ENCODE results near the gene ALKBH5. TPM values are rescaled to one million over a fixed set of nuclear protein-coding genes. Genes with fewer than 3 reads are reported as not detected.

ALKBH5 gene
- total and polyA plus RNA-seq, 2 of the 8 experiments (the other 6 are each of a cell fraction or from before 2014, with no cell fraction given) = 63.7 to 86.4 TPM

- Histone ChIP-seq H3K36me3 (ENCODE audit: control insufficient read depth in 2 of 4, insufficient read depth in 4 of 4, low read length in 3 of 4) (no peaks in the 10 kb centered on the region), H3K56ac (replicated peaks; ENCODE audit: insufficient read length, low read depth, low read length) (no peak overlapping the region), H4K20me1 (replicated peaks in 1 of 2; ENCODE audit: control insufficient read depth in 1 of 2, insufficient read depth in 2 of 2, low read length in 2 of 2) (peaks cover 0 to 2% of the 10 kb centered on the region in 2 experiments), H3K23ac (ENCODE audit: insufficient read length) (no peak overlapping the region), H2AK5ac (ENCODE audit: low read depth, low read length) (0 out of 2 replicates have a peak overlapping the region, but pooled peaks have one; percentile 5), H3K4me2 (ENCODE audit: insufficient read depth in 1 of 2, low read depth in 2 of 2, low read length in 2 of 2) (no peak overlapping the region), H2BK120ac (replicated peaks; ENCODE audit: low read depth, low read length) (no peak overlapping the region), H3K79me1 (ENCODE audit: low read depth, low read length) (no peaks in the 10 kb centered on the region), H3K9me3 (ENCODE audit: insufficient read depth in 2 of 2, low read depth in 1 of 2, low read length in 1 of 2) (no peaks in the 10 kb centered on the region), H2BK15ac (ENCODE audit: low read length) (0 out of 2 replicates have a peak overlapping the region, but pooled peaks have one; percentile 53), H3K4me3 (ENCODE audit: extremely low read depth in 1 of 4, insufficient read depth in 2 of 4, low read depth in 3 of 4, low read length in 4 of 4) (no peak overlapping the region), H3K27me3 (replicated peaks in 1 of 4; ENCODE audit: control insufficient read depth in 3 of 4, extremely low read depth in 1 of 4, insufficient read depth in 3 of 4, low read length in 3 of 4) (no peaks in the 10 kb centered on the region; a peak in 3 of 7 replicates), H3K23me2 (ENCODE audit: low read depth, low read length) (no peaks in the 10 kb centered on the region), H4K5ac (ENCODE audit: insufficient read length, low read depth, low read length) (no peak overlapping the region), H4K8ac (ENCODE audit: extremely low read depth, insufficient read depth, low read length) (no peak overlapping the region), H3K18ac (ENCODE audit: extremely low read depth, low read length) (no peak overlapping the region), H4K91ac (replicated peaks; ENCODE audit: insufficient read length, low read length) (no peak overlapping the region), H3K9ac (replicated peaks in 1 of 4; ENCODE audit: extremely low read depth in 1 of 4, low read depth in 3 of 4, low read length in 3 of 4) (no peak overlapping the region), H3K4me1 (replicated peaks in 1 of 4; ENCODE audit: control insufficient read depth in 3 of 4, insufficient read depth in 4 of 4, low read length in 3 of 4) (peaks cover 0 to 16% (median 6%) of the 10 kb centered on the region in 4 experiments; a peak in 5 of 7 replicates), H3K4ac (replicated peaks; ENCODE audit: insufficient read length, low read depth, low read length) (no peak overlapping the region), H2AFZ (ENCODE audit: low read length) (no peak overlapping the region), H2BK12ac (ENCODE audit: low read depth, low read length) (peak overlapping the region; percentile 39; the same call in 1 of the 2 replicates), H2BK20ac (ENCODE audit: low read length) (peak overlapping the region; percentile 86; the same call in 1 of the 2 replicates), H2BK5ac (ENCODE audit: low read depth, low read length) (no peak overlapping the region), H3K79me2 (ENCODE audit: control insufficient read depth in 1 of 2, insufficient read depth in 2 of 2, low read length in 2 of 2) (no peaks in the 10 kb centered on the region), H3K27ac (ENCODE audit: low read depth, low read length) (no peak overlapping the region), H3K14ac (ENCODE audit: insufficient read length) (no peak overlapping the region)
- WGBS, 2 experiments (ENCODE audit: extremely low coverage in 1 of 2, insufficient coverage in 1 of 2, insufficient read length in 1 of 2, insufficient replicate concordance in 2 of 2, low coverage in 1 of 2, low lambda C conversion rate in 2 of 2, missing lambda C conversion rate in 1 of 2) = 88% methylated on average over 3 of the region's 3 CpGs; no CpG with 5 or more reads in 1 of the 2 experiments
- ChIA-PET POLR2A (ENCODE audit: partially characterized antibody) (interaction anchor here (1.4 to 1.9 kb wide), 4 partner anchors 10 to 41 kb away, joined by 3 to 7 read pairs (median 4); partner anchors contain the start of genes ALKBH5 and MYO15A), CTCF (ENCODE audit: partially characterized antibody) (interaction anchor here (0.7 to 10.9 kb wide), 31 partner anchors 9 to 119 kb away, joined by 3 to 141 read pairs (median 6); partner anchors contain the start of genes ALKBH5 and MIEF2)
- TF ChIP-seq TAF7 (optimal IDR thresholded peaks at IDR 0.05; ENCODE audit: borderline replicate concordance, low read depth, low read length) (no peak), FOSL1 (IDR thresholded peaks at IDR 0.05; ENCODE audit: insufficient read depth, low read depth, low read length) (no peak), KDM1A (IDR thresholded peaks at IDR 0.05; ENCODE audit: borderline replicate concordance, low read length) (peak; percentile 74), HDAC6 (IDR thresholded peaks at IDR 0.05; ENCODE audit: low read depth, low read length) (no peak), SRF (IDR thresholded peaks at IDR 0.05; ENCODE audit: low read depth, low read length) (no peak)
- FAIRE-seq (no peak), DNase-seq (ENCODE audit: low read depth in 1 of 2, low spot score in 2 of 2) (no peak)
Measured at GRCh38 chr17:18142417-18142816, 41.2 kb upstream of the ALKBH5 start.
